Smooth muscle cell (in vitro differentiated cells): Measurements from ENCODE around the gene ANKS1A. TPM values are rescaled to one million over a fixed set of nuclear protein-coding genes. Genes with fewer than 3 reads are reported as not detected.
A peak's percentile ranks its signal among the peaks of the same experiment; 100 is the strongest.

Source experiments
- DNase-seq: peaks from one replicate; lab custom pipeline; 2025; ENCODE audit not compliant: unreplicated experiment; lab: John Stamatoyannopoulos, UW
- H2AFZ ChIP-seq: fragments of 200-600 bp; sonication (generic); 2 replicates; pipeline ENCODE4 v1.6.0; 2016; ENCODE audit warnings: antibody characterized with exemption, low read depth, mild to moderate bottlenecking
- H3F3A ChIP-seq: fragments of 200-600 bp; sonication (generic); 2 replicates; pipeline ENCODE4 v1.6.0; 2017; ENCODE audit warnings: antibody characterized with exemption, low read depth
- H3K27ac ChIP-seq: fragments of 200-600 bp; sonication (generic); 2 replicates; pipeline ENCODE4 v1.5.1; 2016; ENCODE audit warnings: low read depth, mild to moderate bottlenecking
- H3K27me3 ChIP-seq: fragments of 200-600 bp; sonication (generic); 2 replicates; pipeline ENCODE4 v1.6.1; 2016; ENCODE audit warnings: low read depth, mild to moderate bottlenecking
- H3K36me3 ChIP-seq: fragments of 200-600 bp; sonication (generic); 2 replicates; pipeline ENCODE4 v1.5.1; 2016; ENCODE audit warnings: low read depth
- H3K4me1 ChIP-seq: fragments of 200-600 bp; sonication (generic); 2 replicates; pipeline ENCODE4 v1.5.1; 2016; ENCODE audit warnings: low read depth
- H3K4me2 ChIP-seq: fragments of 200-600 bp; sonication (generic); 2 replicates; pipeline ENCODE4 v1.6.0; 2016; ENCODE audit warnings: mild to moderate bottlenecking
- H3K4me3 ChIP-seq: fragments of 200-600 bp; sonication (generic); 2 replicates; pipeline ENCODE4 v1.5.1; 2016; ENCODE audit warnings: mild to moderate bottlenecking
- H3K79me2 ChIP-seq: fragments of 200-600 bp; sonication (generic); 2 replicates; pipeline ENCODE4 v1.6.0; 2016; ENCODE audit warnings: low read depth, mild to moderate bottlenecking
- H3K9ac ChIP-seq: fragments of 200-600 bp; sonication (generic); 2 replicates; pipeline ENCODE4 v1.6.0; 2016; ENCODE audit warnings: low read depth
- H3K9me3 ChIP-seq: fragments of 200-600 bp; sonication (generic); replicated peaks from 2 replicates; pipeline ENCODE4 v1.5.1; 2016; ENCODE audit warnings: low read depth
- H4K20me1 ChIP-seq: fragments of 200-600 bp; sonication (generic); 2 replicates; pipeline ENCODE4 v1.6.0; 2016; ENCODE audit warnings: low read depth
- CTCF ChIP-seq: fragments of 200-600 bp; sonication (generic); IDR thresholded peaks from 2 replicates; pipeline ENCODE4 v1.5.1; 2017; ENCODE audit warnings: borderline replicate concordance, mild to moderate bottlenecking, antibody characterized with exemption; ENCODE audit not compliant: insufficient read depth, poor library complexity, severe bottlenecking
- WGBS: methylation state at CpG from one replicate; pipeline ENCODE4 v1.1.7; 2016; ENCODE audit warnings: low lambda C conversion rate; 5-methylcytosine and 5-hydroxymethylcytosine counted together
- polyA plus RNA-seq: library from polyadenylated mRNA; unstranded; fragments of >200 nt; fragmentation: Nextera tagmentation; extraction: Ambion mirVana; gene quantifications from 2 replicates; pipeline ENCODE4 v1.2.1, GENCODE V29; 2016
- total RNA-seq: library from RNA; depleted of rRNA; stranded (reverse); fragments of >200 nt; gene quantifications from 2 replicates; pipeline ENCODE4 v1.2.3, GENCODE V29; 2014

The ANKS1A gene
- total and polyA plus RNA-seq, 2 experiments from 2014 or later: 28.9 to 39.2 TPM

- Histone ChIP-seq H3K9me3 (no peaks in the 10 kb centered on the region), H2AFZ (no peak overlapping the region), H3K4me3 (no peak overlapping the region), H3K4me2 (peak overlapping the region; percentile 52), H3K9ac (no peak overlapping the region), H3K27me3 (no peaks in the 10 kb centered on the region), H3K4me1 (peaks cover 63% of the 10 kb centered on the region), H3K36me3 (no peaks in the 10 kb centered on the region), H4K20me1 (no peaks in the 10 kb centered on the region), H3K79me2 (peaks cover 26% of the 10 kb centered on the region), H3F3A (peaks cover 33% of the 10 kb centered on the region), H3K27ac (peak overlapping the region; percentile 98)
- no peak for TF ChIP-seq CTCF
- WGBS: 23% methylated on average over 3 of the region's 3 CpGs
- no peak for DNase-seq
These were observed 155.8 kb downstream of the ANKS1A start for GRCh38 chr6:35044761-35045421.

GRCh38 chr6:35046103-35046502 lies 157.0 kb downstream of the ANKS1A start:
- peaks cover 14% of the 10 kb centered on the region for H3K79me2 ChIP-seq
- no peak overlapping the region for H2AFZ ChIP-seq
- no peaks in the 10 kb centered on the region for H3K27me3 ChIP-seq
- no peak for TF ChIP-seq CTCF
- H3K4me3 ChIP-seq: no peak overlapping the region
- peak overlapping the region; percentile 11 for H3K9ac ChIP-seq
- H3K9me3 ChIP-seq: no peaks in the 10 kb centered on the region
- WGBS: 39% methylated on average over 3 of the region's 3 CpGs
- DNase-seq: no peak
- H3K27ac ChIP-seq: peak overlapping the region; percentile 98
- H3F3A ChIP-seq: peaks cover 42% of the 10 kb centered on the region
- peaks cover 75% of the 10 kb centered on the region for H3K4me1 ChIP-seq
- H3K36me3 ChIP-seq: no peaks in the 10 kb centered on the region
- no peaks in the 10 kb centered on the region for H4K20me1 ChIP-seq
- peak overlapping the region; percentile 46 for H3K4me2 ChIP-seq

GRCh38 chr6:35046862-35047261 lies 157.8 kb downstream of the ANKS1A start:
- Histone ChIP-seq H2AFZ (no peak overlapping the region), H4K20me1 (no peaks in the 10 kb centered on the region), H3K79me2 (peaks cover 15% of the 10 kb centered on the region), H3K9me3 (no peaks in the 10 kb centered on the region), H3K4me2 (peak overlapping the region; percentile 46), H3F3A (peaks cover 50% of the 10 kb centered on the region), H3K27ac (peak overlapping the region; percentile 98), H3K4me3 (no peak overlapping the region), H3K27me3 (no peaks in the 10 kb centered on the region), H3K9ac (peak overlapping the region; percentile 88), H3K4me1 (peaks cover 75% of the 10 kb centered on the region), H3K36me3 (no peaks in the 10 kb centered on the region)
- TF ChIP-seq CTCF: no peak
- no peak for DNase-seq
- 57% methylated on average over 1 of the region's 1 CpG for WGBS
